Right kidney (tissue), 9 donors: ENCODE measurements around the gene JPT1.
"Not testable (repeated sequence)": the region's sequence is repeated elsewhere in the genome, so short reads cannot be mapped to it uniquely, and the experiment has no call there.

Source experiments
- DNase-seq: peaks from one replicate; pipeline ENCODE4 v3.0.0-alpha.2; 2016
- long read RNA-seq, 8 donors: transcript quantifications; one replicate each; lab custom pipeline, GENCODE V29; 2026

The JPT1 gene
- long read RNA-seq, donor 1, partial matches to known transcripts, result 0 of 19 reads
- long read RNA-seq, donor 1, other reads (novel, unspliced or antisense), result 18 of 19 reads
- long read RNA-seq, donor 2, partial matches to known transcripts, result 0 of 16 reads
- long read RNA-seq, donor 2, other reads (novel, unspliced or antisense), result 16 of 16 reads
- long read RNA-seq, donor 3, partial matches to known transcripts, result 5 of 22 reads
- long read RNA-seq, donor 3, other reads (novel, unspliced or antisense), result 17 of 22 reads
- long read RNA-seq, donor 4, partial matches to known transcripts, result 0 of 24 reads
- long read RNA-seq, donor 4, other reads (novel, unspliced or antisense), result 24 of 24 reads
- long read RNA-seq, donor 5, partial matches to known transcripts, result 0 of 24 reads
- long read RNA-seq, donor 5, other reads (novel, unspliced or antisense), result 24 of 24 reads
- long read RNA-seq, donor 6, partial matches to known transcripts, result 0 of 15 reads
- long read RNA-seq, donor 6, other reads (novel, unspliced or antisense), result 14 of 15 reads
- long read RNA-seq, donor 7, result 0 reads
- long read RNA-seq, donor 8, partial matches to known transcripts, result 0 of 21 reads
- long read RNA-seq, donor 8, other reads (novel, unspliced or antisense), result 21 of 21 reads

GRCh38 chr17:75154195-75155106 is at the start of gene JPT1:
Gene JPT1 (minus strand): TSS chr17:75154512. CDS start chr17:75154397, 115 bp downstream.
- DNase-seq, result peak; percentile 94

- no peak for DNase-seq
Observed at GRCh38 chr17:75199886-75200618, 45.7 kb upstream of the JPT1 start.

- DNase-seq, result no peak
Observed at GRCh38 chr17:75194879-75195278, 40.6 kb upstream of the JPT1 start.

GRCh38 chr17:75191584-75191983 is 37.3 kb upstream of the JPT1 start:
- no peak for DNase-seq

- DNase-seq, result no peak
Observed at GRCh38 chr17:75188614-75189013, 34.3 kb upstream of the JPT1 start.

- no peak for DNase-seq
Observed at GRCh38 chr17:75183999-75184884, 29.9 kb upstream of the JPT1 start.

GRCh38 chr17:75182569-75183436 is 28.5 kb upstream of the JPT1 start, which contains the start of gene SUMO2:
Gene SUMO2 (minus strand): TSS chr17:75182959. CDS start chr17:75182834, 125 bp downstream.
- DNase-seq, result peak; percentile 95

GRCh38 chr17:75182319-75182568 is 27.9 kb upstream of the JPT1 start:
- no peak for DNase-seq

GRCh38 chr17:75181608-75182318 is 27.5 kb upstream of the JPT1 start:
- DNase-seq, result no peak

GRCh38 chr17:75181110-75181509 is 26.8 kb upstream of the JPT1 start:
- no peak for DNase-seq

GRCh38 chr17:75178453-75178852 is 24.1 kb upstream of the JPT1 start:
- DNase-seq, result no peak

GRCh38 chr17:75176625-75177024 is 22.3 kb upstream of the JPT1 start:
- DNase-seq, result no peak

- no peak for DNase-seq
Observed at GRCh38 chr17:75174996-75175395, 20.7 kb upstream of the JPT1 start.

GRCh38 chr17:75173526-75173925 is 19.2 kb upstream of the JPT1 start:
- DNase-seq, result no peak

GRCh38 chr17:75168998-75169397 is 14.7 kb upstream of the JPT1 start:
- no peak for DNase-seq

GRCh38 chr17:75164606-75165005 is 10.3 kb upstream of the JPT1 start:
- not testable (repeated sequence) for DNase-seq

- DNase-seq, result no peak
Observed at GRCh38 chr17:75163074-75163473, 8.8 kb upstream of the JPT1 start.

- DNase-seq, result no peak
Observed at GRCh38 chr17:75160211-75160610, 5.9 kb upstream of the JPT1 start.
